CD4-positive, alpha-beta T cell treated with Interleukin-17A for 1 hour (primary cell): ENCODE data around the gene SLC22A1.
"Not testable (repeated sequence)": the region's sequence is repeated elsewhere in the genome, so short reads cannot be mapped to it uniquely, and the experiment has no call there.

Source experiments
- DNase-seq: peaks from one replicate; pipeline ENCODE4 v3.0.0-alpha.2; 2020

The SLC22A1 gene

DNA sequence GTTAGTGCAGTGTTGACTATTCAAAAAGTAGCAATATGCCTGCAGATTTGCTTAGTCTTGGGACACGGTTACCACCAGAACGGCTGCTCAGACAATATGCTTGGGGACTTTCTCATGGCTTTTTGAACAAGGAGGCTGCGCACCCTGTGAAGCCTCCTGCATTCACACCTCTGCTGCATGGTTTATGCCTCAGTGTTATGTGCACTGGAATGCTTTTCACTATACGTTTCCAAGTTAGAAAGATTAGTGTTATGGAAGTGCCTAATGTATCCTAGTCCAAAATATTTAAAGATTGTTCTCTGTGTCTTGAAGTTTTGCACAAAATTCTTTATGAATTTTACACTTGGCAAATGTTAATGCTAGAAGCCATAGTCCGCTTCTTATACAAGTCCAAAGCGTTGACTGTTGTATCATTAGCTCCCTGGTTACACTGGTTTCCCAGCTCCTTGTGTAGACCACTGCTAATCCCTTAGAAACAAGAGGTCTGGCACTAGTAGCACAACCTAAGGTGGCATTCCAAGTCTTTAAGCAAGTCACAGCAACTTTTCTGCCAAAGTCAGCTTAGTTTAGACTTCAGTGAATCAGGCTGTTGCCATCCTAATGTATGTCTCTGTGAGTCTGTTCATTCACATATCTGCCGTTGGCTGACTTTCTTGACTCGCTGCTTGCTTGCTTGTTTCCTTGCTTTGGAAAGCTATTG, 26.3 kb upstream of the SLC22A1 start:
- no peak for DNase-seq

DNA sequence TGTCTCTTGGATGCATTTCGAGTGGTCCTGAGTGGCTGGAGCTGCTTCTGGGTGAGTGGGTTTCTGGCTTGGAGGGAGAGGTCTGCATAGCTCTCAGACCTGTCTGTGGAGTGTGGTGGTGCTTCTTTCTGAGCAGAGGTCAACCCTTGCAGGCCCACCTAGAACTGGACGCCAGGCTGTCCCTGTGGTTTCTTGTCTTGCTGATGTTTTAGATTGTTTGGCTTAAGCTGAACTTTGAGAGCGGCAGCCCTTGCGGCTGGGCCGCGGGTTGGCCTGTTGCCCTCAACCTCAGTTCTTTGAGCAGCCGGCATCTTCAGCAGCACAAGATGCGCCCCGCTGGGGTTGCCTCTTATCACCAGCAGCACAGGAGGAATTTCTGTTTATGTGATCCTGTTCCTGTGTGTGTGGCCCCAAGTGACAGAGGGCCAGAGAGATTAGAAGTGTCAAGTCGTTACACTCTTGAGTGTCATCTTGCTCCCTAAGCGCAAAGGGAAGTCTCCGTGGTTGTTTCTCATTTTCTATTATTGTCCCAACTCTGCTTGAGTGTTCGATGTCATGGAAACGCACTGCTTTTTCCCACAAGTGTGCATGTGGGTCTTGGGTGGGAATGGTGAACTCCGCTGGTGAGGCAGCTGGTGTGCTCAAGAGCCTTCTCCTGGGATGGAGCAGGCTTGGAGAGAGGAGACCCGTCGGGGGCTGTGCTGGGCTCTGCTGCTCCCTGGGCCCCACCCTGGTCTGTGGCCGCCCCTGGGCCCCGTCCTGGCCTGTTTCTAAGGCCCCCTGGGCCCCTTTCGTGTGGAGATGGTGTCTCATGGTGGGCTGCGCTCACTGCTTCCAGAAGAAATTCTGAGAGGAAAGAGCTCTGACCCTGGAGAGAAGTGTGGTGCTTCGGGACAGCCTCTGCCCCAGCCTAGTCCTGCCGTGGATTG, 20.1 kb upstream of the SLC22A1 start:
- no peak for DNase-seq

DNA sequence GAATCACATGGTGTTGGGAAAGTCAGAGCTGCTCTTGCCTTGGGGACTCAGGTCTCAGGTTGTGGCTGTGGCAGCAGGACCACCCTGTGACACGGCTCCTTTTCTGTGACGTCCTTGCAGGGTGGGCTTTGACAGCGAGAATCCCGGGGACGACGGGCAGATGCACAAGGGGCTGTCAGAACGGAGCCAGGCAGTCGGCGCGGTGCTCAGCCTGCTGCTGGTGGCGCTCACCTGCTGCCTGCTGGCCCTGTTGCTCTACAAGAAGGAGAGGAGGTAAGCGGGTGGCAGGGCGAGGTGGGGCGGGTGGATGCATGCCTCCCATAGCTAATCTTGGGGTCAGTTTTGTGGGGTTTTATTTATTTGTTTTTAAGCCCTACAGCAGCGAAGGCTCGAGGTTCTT, 19.2 kb upstream of the SLC22A1 start:
- no peak for DNase-seq

DNA sequence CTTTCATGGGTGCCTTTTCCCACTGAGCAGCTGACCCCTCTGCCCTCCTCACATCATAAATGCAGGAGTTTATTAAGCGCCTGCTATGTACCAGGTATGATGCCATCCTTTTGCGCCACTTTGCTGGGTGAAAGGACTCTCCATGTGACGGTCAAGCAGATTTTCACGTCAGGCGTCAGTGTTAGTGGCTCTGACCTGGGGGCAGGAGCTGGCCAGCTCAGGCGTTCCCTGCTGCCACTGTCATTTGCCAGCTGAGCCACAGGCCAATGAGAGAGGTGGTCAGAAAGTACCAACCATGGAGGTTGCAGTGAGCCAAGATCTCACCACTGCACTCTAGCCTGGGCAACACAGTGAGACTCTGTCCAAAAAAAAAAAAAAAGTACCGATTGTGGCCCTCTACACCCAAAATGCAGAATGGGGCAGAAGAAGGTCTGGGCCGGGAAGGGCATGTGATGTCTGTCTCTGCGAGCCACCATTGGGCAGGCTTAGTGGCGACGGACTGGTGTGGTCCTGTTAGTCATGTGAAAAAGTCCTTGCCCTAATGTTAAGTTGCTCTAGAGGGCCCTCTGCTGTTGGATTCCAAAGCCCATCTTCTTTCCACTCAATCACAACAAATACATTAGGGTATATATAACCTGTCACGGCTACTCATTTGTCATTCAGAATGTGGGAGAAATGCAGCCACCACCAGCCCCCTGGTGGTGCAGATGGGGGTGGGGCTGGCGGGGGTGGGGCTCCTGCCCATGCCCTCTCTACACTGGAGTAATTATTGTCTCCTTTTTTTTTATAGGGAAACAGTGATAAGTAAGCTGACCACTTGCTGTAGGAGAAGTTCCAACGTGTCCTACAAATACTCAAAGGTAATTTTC, 18.4 kb upstream of the SLC22A1 start:
- peak; percentile 33 for DNase-seq

DNA sequence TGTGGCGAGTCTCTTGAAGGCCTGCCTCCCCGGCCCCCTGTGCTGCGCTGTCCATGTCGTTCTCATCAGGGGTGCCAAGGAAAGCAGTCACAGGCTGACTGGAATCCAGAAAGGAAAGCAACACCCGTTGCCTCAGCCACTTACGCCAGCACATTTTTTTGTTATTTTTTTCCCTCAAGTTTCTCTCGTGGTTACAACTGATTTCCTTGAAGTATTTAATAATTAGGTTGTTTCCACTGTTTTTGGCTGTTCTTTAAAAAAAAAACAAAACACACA, 17.9 kb upstream of the SLC22A1 start:
- no peak for DNase-seq

DNA sequence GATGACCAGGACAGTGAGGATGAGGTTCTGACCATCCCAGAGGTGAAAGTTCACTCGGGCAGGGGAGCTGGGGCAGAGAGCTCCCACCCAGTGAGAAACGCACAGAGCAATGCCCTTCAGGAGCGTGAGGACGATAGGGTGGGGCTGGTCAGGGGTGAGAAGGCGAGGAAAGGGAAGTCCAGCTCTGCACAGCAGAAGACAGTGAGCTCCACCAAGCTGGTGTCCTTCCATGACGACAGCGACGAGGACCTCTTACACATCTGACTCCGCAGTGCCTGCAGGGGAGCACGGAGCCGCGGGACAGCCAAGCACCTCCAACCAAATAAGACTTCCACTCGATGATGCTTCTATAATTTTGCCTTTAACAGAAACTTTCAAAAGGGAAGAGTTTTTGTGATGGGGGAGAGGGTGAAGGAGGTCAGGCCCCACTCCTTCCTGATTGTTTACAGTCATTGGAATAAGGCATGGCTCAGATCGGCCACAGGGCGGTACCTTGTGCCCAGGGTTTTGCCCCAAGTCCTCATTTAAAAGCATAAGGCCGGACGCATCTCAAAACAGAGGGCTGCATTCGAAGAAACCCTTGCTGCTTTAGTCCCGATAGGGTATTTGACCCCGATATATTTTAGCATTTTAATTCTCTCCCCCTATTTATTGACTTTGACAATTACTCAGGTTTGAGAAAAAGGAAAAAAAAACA, 16.6 kb upstream of the SLC22A1 start:
- DNase-seq, result no peak

DNA sequence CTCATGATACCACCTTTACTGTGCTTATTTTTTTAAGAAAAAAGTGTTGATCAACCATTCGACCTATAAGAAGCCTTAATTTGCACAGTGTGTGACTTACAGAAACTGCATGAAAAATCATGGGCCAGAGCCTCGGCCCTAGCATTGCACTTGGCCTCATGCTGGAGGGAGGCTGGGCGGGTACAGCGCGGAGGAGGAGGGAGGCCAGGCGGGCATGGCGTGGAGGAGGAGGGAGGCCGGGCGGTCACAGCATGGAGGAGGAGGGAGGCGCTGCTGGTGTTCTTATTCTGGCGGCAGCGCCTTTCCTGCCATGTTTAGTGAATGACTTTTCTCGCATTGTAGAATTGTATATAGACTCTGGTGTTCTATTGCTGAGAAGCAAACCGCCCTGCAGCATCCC, 15.6 kb upstream of the SLC22A1 start:
- no peak for DNase-seq

DNA sequence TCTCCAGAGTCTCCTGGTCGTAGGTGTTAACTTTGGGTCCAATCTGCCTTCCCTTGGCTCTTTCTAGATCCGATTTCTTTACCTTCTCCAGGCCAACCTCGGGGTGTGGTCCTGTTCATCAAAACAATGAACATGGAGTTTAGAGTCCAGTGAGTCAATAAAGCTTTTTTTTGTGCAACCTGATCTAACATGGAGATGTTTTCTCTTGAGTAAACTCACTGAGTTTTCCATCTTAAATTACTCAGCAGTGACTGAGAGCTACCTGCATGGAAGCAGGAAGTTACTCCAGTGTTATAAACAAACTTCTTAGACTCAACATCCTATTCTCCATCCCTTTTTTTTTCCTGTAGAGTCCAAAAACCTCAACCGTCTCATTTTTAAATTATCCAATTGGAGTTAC, 14.9 kb upstream of the SLC22A1 start:
- DNase-seq, result no peak

DNA sequence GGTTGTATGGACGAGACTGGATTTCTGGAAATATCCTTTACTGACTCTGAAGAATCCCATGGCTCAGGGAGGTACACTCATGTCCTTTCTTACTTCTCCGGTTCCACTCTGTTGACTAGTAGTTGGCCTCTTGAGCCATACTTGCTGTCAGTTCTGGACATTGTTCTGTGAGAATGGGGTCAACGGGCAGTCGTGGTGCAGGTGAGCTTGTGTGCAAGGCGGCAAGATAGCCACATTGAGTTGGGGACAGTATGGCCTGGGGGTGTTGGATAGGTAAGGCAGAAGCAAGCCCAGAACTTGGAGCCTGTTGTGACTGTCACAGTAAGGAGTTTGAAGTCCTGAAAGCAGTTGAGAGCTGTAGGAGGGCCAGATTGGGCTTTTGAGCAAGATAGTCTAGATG, 13.5 kb upstream of the SLC22A1 start:
- DNase-seq, result no peak

DNA sequence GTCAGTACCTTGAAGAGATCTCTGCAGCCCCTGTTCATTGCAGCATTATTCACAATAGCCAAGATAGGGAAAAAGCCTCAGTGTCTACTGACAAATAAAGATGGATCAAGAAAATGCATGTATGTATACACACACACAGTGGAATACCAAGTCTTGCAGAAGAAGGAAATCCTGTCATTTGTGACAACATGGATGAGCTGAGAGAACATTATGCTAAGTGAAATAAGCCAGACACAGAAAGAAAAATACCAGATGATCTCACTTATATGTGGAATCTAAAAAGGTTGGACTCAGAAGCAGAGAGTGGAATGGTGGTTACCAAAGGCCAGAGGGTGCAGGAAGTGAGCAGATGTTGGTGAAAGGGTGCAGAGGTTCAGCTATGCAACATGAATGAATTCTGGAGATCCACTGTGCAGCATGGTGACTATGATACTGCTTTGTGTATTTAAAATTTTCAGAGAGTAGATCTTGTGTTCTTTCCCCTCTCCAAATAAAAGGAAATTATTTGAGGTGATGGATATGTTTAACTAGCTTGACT, 11.0 kb upstream of the SLC22A1 start:
- no peak for DNase-seq

DNA sequence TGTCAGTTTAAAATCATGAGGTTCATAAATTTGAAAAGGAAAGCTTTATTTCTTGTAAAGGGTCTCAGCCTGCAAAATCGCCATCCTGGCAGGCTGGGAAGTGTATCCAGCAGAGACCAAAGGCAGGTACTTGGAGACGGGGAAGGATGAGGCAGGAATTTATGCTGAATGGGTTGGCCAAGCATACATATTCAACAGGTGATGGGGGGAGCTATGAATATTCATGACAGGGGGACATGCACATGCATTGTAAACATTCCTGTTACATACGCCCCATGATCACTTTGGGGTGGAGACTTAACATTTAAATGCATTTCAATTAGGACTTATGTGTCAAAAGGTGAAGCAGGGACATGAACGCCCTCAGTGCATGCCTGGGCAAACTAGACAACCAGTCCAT, 9.8 kb upstream of the SLC22A1 start:
- DNase-seq, result no peak

DNA sequence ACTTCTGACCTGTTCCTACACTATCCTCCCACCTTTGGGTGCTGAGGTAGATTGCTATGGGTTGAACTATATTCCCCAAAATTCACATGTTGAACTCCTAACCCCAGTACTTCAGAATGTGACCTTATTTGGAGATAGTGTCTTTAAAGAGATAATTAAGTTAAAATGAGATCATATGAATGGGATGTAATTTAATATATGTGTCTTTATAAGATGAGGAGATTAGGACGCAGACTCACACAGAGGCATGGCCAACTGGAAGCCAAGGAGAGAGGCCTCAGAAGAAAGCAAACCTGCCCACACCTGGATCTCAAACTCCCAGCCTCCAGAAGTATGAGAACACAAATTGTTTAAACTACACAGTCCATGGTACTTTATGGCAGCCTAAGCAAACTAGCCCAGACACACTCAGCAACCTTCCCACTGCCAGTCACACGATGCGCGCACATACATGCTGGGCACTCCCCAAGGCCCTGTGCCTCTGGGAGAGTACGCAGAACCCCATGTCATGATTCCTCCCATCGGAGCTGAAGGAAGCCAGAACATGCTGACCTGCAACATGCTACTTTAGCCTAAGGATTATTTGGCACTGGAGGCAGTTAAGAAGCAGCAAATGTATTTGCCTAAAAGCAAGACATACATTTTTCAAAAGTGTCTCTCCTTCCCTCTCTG, 8.9 kb upstream of the SLC22A1 start:
- DNase-seq, result no peak

DNA sequence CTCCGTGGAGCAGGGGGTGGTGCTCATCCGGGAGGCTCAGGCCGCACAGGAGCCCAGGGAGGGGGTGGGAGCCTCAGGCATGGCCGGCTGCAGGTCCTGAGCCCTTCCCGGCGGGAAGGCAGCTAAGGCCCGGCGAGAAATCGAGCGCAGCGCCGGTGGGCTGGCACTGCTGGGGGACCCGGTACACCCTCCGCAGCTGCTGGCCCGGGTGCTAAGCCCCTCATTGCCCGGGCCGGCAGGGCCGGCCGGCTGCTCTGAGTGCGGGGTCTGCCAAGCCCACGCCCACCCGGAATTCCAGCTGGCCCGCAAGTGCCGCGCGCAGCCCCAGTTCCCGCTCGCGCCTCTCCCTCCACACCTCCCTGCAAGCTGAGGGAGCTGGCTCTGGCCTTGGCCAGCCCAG, 7.1 kb upstream of the SLC22A1 start:
- not testable (repeated sequence) for DNase-seq

DNA sequence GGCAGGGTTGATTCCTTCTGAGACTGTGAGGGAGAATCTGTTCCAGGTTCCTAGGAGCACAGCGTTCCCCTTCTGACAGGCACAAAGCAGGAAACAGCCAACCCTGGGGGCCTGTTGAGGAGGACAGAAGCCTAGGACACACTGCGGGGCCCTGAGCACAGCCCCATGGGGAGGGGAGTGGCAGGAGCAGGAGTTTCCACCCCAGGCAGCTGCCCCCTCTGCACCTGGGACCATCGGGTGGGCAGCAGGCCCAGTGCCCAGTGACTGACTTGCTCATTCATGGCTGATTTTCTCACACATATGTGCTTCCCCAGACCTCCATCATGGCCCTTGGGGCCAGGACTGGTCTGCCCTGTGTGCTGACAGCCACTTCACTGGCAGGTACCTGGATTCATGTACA, 6.2 kb upstream of the SLC22A1 start:
- DNase-seq, result no peak

DNA sequence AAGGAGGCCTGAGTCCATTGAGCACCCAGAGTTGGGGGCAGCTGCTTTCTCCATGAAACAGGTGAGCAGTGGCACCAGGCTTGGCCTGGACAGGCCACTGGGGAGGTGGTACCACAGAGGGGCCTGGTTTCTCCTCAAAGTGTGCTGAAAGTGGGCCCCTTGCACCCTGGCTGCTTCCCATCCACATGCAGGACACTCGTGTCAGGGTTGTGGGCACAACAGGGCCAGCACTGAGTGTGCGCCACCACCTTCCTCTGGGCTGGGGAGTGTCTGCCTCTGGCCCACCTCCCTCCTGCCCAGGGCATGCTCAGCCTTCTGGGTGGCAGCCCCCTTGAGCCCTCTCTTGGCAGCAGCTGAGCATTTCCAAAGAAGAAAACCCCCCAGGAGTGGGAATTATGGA, 5.2 kb upstream of the SLC22A1 start:
- DNase-seq, result no peak

DNA sequence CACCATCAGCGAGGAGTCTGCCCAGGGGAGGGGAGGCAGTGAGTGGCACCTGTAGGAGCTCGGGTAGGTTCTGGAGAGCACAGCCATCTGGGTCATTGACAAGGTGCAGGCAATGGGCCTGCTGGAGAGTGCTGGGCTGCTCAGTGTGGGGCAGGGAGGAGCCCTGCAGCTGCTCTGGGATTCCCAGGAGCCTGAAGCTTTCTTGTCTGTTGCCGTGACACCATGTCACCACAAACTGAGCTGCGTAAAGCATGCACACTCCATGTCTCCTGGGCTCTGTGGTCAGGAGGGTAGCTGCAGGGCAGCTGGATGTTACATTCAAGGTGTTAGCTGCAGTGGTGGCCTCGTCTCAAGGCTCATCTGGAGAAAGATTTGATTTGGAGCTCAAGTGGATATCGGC, 4.5 kb upstream of the SLC22A1 start:
- no peak for DNase-seq

DNA sequence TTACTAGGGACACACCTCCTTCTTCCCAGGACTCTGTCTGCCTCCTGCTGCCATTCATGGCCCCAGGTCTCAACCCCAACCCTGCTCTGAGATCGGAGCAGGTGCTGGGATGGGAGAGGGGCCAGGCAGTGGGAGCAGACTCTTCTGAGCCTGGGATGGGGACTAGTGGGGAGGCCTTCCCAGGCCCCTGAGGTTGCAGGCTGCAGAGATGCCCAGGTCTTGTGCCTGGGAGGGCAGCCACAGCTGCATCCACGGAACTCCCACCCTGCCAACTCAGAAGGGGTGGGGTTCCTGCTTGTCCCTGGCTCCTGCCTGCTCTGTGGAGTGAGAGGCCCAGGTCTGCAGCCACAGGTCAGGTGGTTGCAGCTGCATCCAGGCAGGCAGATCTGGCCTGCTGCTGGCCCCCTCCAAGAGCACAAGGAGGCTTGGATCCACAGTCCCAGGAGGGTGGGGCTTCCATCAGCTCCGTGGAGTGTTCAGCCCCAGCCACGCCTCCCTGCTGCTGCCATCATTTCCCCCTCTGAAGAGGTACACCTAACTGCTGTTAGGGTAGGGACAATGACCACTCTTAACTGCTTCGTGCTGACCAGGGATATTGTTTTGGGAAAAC, 2.9 kb upstream of the SLC22A1 start:
- DNase-seq, result no peak

DNA sequence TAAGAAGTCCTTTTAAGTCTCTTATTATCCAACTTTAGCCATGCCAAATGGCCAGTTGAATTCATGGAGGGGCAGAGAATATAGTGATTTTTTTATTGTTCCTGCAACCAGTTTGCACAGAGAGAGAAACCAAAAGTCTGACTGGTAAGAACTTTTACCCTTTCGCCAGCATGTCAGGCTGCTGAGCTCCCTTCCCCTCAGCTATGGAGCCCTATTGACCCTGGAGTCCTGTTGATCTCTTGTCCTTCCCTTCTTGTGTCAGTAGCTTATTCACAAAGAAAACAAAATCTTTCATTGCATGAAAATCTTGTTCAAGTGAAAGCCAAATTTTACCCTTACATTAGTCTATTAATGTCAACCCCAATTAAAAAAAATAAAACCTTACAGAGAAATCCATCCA, 1.5 kb upstream of the SLC22A1 start:
- no peak for DNase-seq

DNA sequence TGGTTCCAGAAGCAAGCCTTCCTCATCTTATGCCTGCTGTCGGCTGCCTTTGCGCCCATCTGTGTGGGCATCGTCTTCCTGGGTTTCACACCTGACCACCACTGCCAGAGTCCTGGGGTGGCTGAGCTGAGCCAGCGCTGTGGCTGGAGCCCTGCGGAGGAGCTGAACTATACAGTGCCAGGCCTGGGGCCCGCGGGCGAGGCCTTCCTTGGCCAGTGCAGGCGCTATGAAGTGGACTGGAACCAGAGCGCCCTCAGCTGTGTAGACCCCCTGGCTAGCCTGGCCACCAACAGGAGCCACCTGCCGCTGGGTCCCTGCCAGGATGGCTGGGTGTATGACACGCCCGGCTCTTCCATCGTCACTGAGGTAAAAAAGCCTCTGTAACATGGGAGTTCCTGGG, 366 bp downstream of the SLC22A1 start:
- no peak for DNase-seq

DNA sequence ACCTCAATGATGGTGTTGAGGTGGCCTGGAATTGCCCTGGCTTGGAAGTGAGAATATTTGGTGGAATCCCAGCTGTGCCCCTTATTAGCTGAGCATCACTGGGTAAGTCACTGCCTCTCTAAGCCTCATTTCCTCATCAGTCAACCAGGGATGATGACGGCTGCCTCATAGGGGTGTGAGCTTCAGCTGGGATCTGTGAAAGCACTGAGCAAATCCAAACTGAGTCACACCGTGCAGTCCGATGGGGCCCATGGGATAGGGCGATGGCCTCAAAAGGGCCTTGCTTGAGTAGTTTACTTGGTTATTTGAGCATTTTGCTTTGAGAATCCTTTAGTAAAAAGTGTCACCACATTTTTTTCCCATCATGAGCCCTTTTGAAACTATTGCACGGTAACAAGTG, 1.1 kb downstream of the SLC22A1 start:
- no peak for DNase-seq

DNA sequence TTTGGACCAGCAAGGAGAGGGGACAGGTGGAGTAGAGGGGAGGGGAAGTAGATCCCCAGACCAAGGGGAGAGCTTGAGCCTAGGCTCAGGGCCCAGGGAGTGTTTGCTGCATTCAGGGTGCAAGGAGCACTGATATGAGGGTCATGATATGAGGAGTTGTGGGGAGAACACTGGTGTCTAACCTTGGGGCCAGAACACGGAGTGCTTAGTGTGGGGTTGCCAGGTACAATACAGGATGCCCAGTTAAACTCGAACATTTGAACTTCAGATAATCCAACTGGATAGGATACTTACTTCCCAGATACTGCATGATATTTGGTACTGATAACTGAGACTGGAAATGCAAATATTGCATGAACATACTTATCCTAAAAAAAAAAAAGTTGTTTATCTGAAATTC, 2.4 kb downstream of the SLC22A1 start:
- no peak for DNase-seq

DNA sequence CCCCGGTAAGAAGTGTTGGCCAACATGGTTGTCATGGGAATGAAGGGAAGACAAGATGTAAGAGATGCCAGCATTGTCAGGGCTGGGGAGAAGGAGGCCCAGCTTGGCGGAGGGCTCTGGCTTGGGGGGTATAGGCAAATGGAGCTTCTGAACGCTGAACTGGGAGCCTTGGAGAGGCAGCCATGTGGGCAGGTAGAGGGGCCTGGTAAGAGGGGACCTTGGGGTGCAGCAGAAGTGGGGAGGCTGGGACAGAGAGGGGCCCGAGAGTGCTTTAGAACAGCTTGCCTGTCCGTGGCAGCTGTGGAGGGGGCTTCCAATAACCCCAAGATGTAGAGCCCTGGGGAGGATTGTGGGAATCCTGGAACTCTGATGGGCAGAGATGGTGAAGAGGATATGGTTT, 3.0 kb downstream of the SLC22A1 start:
- no peak for DNase-seq
